H9 (cell line): ENCODE measurements around the gene ZMIZ1. TPM values are rescaled to one million over a fixed set of nuclear protein-coding genes. Genes with fewer than 3 reads are reported as not detected.
A peak's percentile ranks its signal among the peaks of the same experiment; 100 is the strongest.

Experiments
- DNase-seq: peaks from one replicate; pipeline ENCODE4 v3.0.0-alpha.2; 2017
- H2AFZ ChIP-seq: one replicate; pipeline ENCODE4 v1.6.1; 2013; ENCODE audit warnings: mild to moderate bottlenecking, low read length, control low read depth, moderate library complexity
- H2AK5ac ChIP-seq: 2 replicates; pipeline ENCODE4 v1.6.1; 2013; ENCODE audit warnings: low read length, control low read depth, mixed read lengths; ENCODE audit not compliant: insufficient read length
- H2BK120ac ChIP-seq: one replicate; pipeline ENCODE4 v1.6.1; 2013; ENCODE audit warnings: low read depth, mild to moderate bottlenecking, low read length, control low read depth, inconsistent platforms; ENCODE audit not compliant: poor library complexity, severe bottlenecking
- H2BK12ac ChIP-seq: 2 replicates; pipeline ENCODE4 v1.6.1; 2013; ENCODE audit warnings: low read length, control low read depth, mixed read lengths, low read depth; ENCODE audit not compliant: insufficient read length
- H2BK15ac ChIP-seq: 2 replicates; pipeline ENCODE4 v1.6.1; 2013; ENCODE audit warnings: low read depth, low read length, control low read depth
- H2BK20ac ChIP-seq: one replicate; pipeline ENCODE4 v1.6.1; 2013; ENCODE audit warnings: low read depth, mild to moderate bottlenecking, low read length, control low read depth, inconsistent platforms; ENCODE audit not compliant: poor library complexity, severe bottlenecking
- H2BK5ac ChIP-seq: 2 replicates; pipeline ENCODE4 v1.6.1; 2013; ENCODE audit warnings: low read length, control low read depth, mixed read lengths; ENCODE audit not compliant: insufficient read length
- H3K14ac ChIP-seq: 2 replicates; pipeline ENCODE4 v1.6.1; 2013; ENCODE audit warnings: low read length, control low read depth; ENCODE audit not compliant: insufficient read depth
- H3K18ac ChIP-seq: 2 replicates; pipeline ENCODE4 v1.6.1; 2013; ENCODE audit warnings: low read depth, mild to moderate bottlenecking, mixed read lengths, low read length, control low read depth; ENCODE audit not compliant: insufficient read length
- H3K23ac ChIP-seq: 2 replicates; pipeline ENCODE4 v1.6.1; 2013; ENCODE audit warnings: low read length, control low read depth, mixed read lengths, low read depth; ENCODE audit not compliant: insufficient read length
- H3K23me2 ChIP-seq: 2 replicates; pipeline ENCODE4 v1.6.1; 2013; ENCODE audit warnings: low read depth, mild to moderate bottlenecking, mixed read lengths, low read length, control low read depth; ENCODE audit not compliant: insufficient read length, poor library complexity, severe bottlenecking
- H3K27ac ChIP-seq: 2 replicates; pipeline ENCODE4 v1.5.1; 2013; ENCODE audit warnings: low read length, control low read depth, mixed read lengths, low read depth; ENCODE audit not compliant: insufficient read length
- H3K27me3 ChIP-seq: 2 replicates; pipeline ENCODE4 v1.6.1; 2013; ENCODE audit warnings: low read length, control low read depth, inconsistent platforms; ENCODE audit not compliant: insufficient read depth
- H3K4ac ChIP-seq: 2 replicates; pipeline ENCODE4 v1.6.1; 2013; ENCODE audit warnings: low read depth, mild to moderate bottlenecking, control low read depth, inconsistent platforms, low read length, moderate library complexity
- H3K4me1 ChIP-seq: 2 replicates; pipeline ENCODE4 v1.6.1; 2013; ENCODE audit warnings: low read length, control low read depth, inconsistent platforms; ENCODE audit not compliant: insufficient read depth
- H3K4me2 ChIP-seq: 2 replicates; pipeline ENCODE4 v1.6.1; 2013; ENCODE audit warnings: low read length, control low read depth, mixed read lengths; ENCODE audit not compliant: insufficient read length, insufficient read depth
- H3K56ac ChIP-seq: 2 replicates; pipeline ENCODE4 v1.6.1; 2013; ENCODE audit warnings: low read depth, mild to moderate bottlenecking, mixed read lengths, low read length, control low read depth; ENCODE audit not compliant: insufficient read length
- H3K79me1 ChIP-seq: 2 replicates; pipeline ENCODE4 v1.6.1; 2013; ENCODE audit warnings: low read depth, mild to moderate bottlenecking, moderate library complexity, low read length, control low read depth, inconsistent platforms; ENCODE audit not compliant: insufficient read depth, poor library complexity, severe bottlenecking
- H3K79me2 ChIP-seq: 2 replicates; pipeline ENCODE4 v1.6.1; 2013; ENCODE audit warnings: low read length, control low read depth, inconsistent platforms; ENCODE audit not compliant: insufficient read depth
- H3K9ac ChIP-seq: 2 replicates; pipeline ENCODE4 v1.6.1; 2013; ENCODE audit warnings: low read length, control low read depth, mixed read lengths; ENCODE audit not compliant: insufficient read length; ENCODE audit errors: extremely low read depth
- H3K9me3 ChIP-seq: one replicate; pipeline ENCODE4 v1.6.1; 2013; ENCODE audit warnings: low read depth, low read length, inconsistent platforms; ENCODE audit not compliant: control insufficient read depth
- H3T11ph ChIP-seq: one replicate; pipeline ENCODE4 v1.6.1; 2013; ENCODE audit warnings: mild to moderate bottlenecking, low read length, control low read depth, inconsistent platforms
- H4K20me1 ChIP-seq: one replicate; pipeline ENCODE4 v1.6.1; 2013; ENCODE audit not compliant: control insufficient read depth, insufficient read length, insufficient read depth
- H4K5ac ChIP-seq: 2 replicates; pipeline ENCODE4 v1.6.1; 2013; ENCODE audit warnings: low read depth, mild to moderate bottlenecking, mixed read lengths, low read length, control low read depth; ENCODE audit not compliant: insufficient read length
- H4K8ac ChIP-seq: replicated peaks from 2 replicates; pipeline ENCODE4 v1.6.1; 2013; ENCODE audit warnings: low read length, control low read depth, mixed read lengths, low read depth; ENCODE audit not compliant: insufficient read length
- H4K91ac ChIP-seq: 2 replicates; pipeline ENCODE4 v1.6.1; 2013; ENCODE audit warnings: low read depth, mild to moderate bottlenecking, moderate library complexity, mixed read lengths, low read length, control low read depth; ENCODE audit not compliant: insufficient read length
- H3K27ac Mint-ChIP-seq, 3 experiments: 2 replicates in 2 of 3; 3 replicates in 1 of 3; pipeline ENCODE4 v1.8.0; 2020 to 2021; ENCODE audit warnings: mixed read lengths in 3 of 3, mild to moderate bottlenecking in 1 of 3, moderate library complexity in 1 of 3
- H3K27me3 Mint-ChIP-seq: 2 replicates; pipeline ENCODE4 v1.8.0; 2021; ENCODE audit warnings: low read depth, mild to moderate bottlenecking, moderate library complexity, mixed read lengths
- H3K36me3 Mint-ChIP-seq, 3 experiments: 2 replicates in 2 of 3; 3 replicates in 1 of 3; pipeline ENCODE4 v1.8.0; 2020 to 2021; ENCODE audit warnings: low read depth in 3 of 3, mixed read lengths in 3 of 3; ENCODE audit not compliant: insufficient read depth in 1 of 3
- H3K4me1 Mint-ChIP-seq, 2 experiments: 2 replicates each; pipeline ENCODE4 v1.8.0; 2020; ENCODE audit warnings: mixed read lengths in 2 of 2
- H3K4me3 Mint-ChIP-seq, 2 experiments: 2 replicates in 1 of 2; 3 replicates in 1 of 2; pipeline ENCODE4 v1.8.0; 2020 to 2021; ENCODE audit warnings: mild to moderate bottlenecking in 2 of 2, mixed read lengths in 2 of 2, moderate library complexity in 1 of 2
- H3K9me3 Mint-ChIP-seq, 2 experiments: 2 replicates in 1 of 2; 3 replicates in 1 of 2; pipeline ENCODE4 v1.8.0; 2020; ENCODE audit warnings: mild to moderate bottlenecking in 2 of 2, mixed read lengths in 2 of 2, moderate library complexity in 1 of 2
- WGBS: extraction: QIAGEN DNeasy Blood & Tissue Kit; methylation state at CpG from one replicate; pipeline ENCODE4 v1.1.7; 2013; ENCODE audit warnings: missing lambda C conversion rate, low lambda C conversion rate, mixed read lengths; ENCODE audit not compliant: insufficient read length; ENCODE audit errors: extremely low coverage; 5-methylcytosine and 5-hydroxymethylcytosine counted together
- total RNA-seq: library from RNA; stranded (reverse); gene quantifications from 2 replicates; pipeline ENCODE4 v1.2.1, GENCODE V29; 2021
- TF ChIP-seq, protein P1 (sequence below): fragments of 200-600 bp; sonication (generic); conservative IDR thresholded peaks from 3 replicates; pipeline ENCODE4 v1.8.0; 2021; ENCODE audit warnings: antibody characterized with exemption, mild to moderate bottlenecking

ZMIZ1 gene
- total RNA-seq, 1 experiment from 2014 or later: 36.9 TPM

DNA sequence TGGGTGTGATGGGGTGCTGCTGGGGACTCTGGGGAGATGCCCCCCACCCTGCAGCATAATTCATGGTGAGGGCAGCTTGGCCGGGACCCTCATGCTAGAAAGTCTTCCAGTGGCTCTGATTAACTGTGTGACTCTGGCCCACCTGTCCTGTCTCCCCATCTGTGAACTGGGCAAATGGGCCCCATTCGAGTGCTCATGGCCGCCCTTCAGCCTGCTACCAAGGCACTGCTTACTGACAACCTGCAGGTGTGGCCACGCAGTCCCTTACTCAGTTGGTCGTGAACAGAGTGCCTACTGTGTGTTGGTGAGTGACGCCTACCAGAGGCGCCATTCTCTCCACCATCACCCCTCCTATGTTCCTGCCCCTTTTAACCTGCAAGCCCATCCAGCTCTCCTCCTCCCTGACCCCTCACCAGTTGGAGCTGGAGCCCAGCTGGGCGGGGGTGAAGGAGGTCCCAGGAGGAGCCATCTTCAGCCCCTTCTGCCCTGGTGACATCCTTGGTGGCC lies 109.4 kb downstream of the ZMIZ1 start:
- Histone ChIP-seq H3K9ac (no peak overlapping the region), H4K20me1 (peaks cover 2% of the 10 kb centered on the region), H3K4ac (no peak overlapping the region), H3T11ph (no peak overlapping the region), H3K79me1 (no peaks in the 10 kb centered on the region), H3K56ac (no peak overlapping the region), H2BK5ac (no peak overlapping the region), H2AFZ (no peak overlapping the region), H4K91ac (no peak overlapping the region), H3K18ac (peak overlapping the region; percentile 21), H2BK15ac (no peak overlapping the region), H3K27ac (no peak overlapping the region), H3K23me2 (no peaks in the 10 kb centered on the region), H3K79me2 (no peaks in the 10 kb centered on the region), H4K5ac (no peak overlapping the region), H3K27me3 (no peaks in the 10 kb centered on the region), H3K4me2 (no peak overlapping the region), H2BK12ac (no peak overlapping the region), H3K4me1 (peaks cover 5% of the 10 kb centered on the region; the same call in 1 of the 2 replicates), H3K23ac (no peak overlapping the region), H2AK5ac (no peak overlapping the region), H2BK120ac (no peak overlapping the region), H3K14ac (0 out of 2 replicates have a peak overlapping the region, but pooled peaks have one; percentile 36), H4K8ac (no peak overlapping the region), H2BK20ac (no peak overlapping the region), H3K9me3 (no peaks in the 10 kb centered on the region)
- no peaks in the 10 kb centered on the region; the same call in 1 of the 2 replicates for H3K27me3 Mint-ChIP-seq
- no CpG with 5 or more reads among the region's 8 CpGs for WGBS
- H3K27ac Mint-ChIP-seq: peak overlapping the region in 2 of 3 experiments; percentile 32 to 34; a peak in 3 of 7 replicates
- DNase-seq: no peak
- TF ChIP-seq, protein P1, sequence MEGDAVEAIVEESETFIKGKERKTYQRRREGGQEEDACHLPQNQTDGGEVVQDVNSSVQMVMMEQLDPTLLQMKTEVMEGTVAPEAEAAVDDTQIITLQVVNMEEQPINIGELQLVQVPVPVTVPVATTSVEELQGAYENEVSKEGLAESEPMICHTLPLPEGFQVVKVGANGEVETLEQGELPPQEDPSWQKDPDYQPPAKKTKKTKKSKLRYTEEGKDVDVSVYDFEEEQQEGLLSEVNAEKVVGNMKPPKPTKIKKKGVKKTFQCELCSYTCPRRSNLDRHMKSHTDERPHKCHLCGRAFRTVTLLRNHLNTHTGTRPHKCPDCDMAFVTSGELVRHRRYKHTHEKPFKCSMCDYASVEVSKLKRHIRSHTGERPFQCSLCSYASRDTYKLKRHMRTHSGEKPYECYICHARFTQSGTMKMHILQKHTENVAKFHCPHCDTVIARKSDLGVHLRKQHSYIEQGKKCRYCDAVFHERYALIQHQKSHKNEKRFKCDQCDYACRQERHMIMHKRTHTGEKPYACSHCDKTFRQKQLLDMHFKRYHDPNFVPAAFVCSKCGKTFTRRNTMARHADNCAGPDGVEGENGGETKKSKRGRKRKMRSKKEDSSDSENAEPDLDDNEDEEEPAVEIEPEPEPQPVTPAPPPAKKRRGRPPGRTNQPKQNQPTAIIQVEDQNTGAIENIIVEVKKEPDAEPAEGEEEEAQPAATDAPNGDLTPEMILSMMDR: no peak
- H3K4me1 Mint-ChIP-seq: peaks cover 37 to 61% of the 10 kb centered on the region in 2 experiments
- no peak overlapping the region for H3K4me3 Mint-ChIP-seq
- no peaks in the 10 kb centered on the region for H3K9me3 Mint-ChIP-seq
- no peaks in the 10 kb centered on the region; a peak in 2 of 7 replicates for H3K36me3 Mint-ChIP-seq
